Transverse colon (tissue), 4 donors: ENCODE measurements around the gene ARFIP1. TPM values are rescaled to one million over a fixed set of nuclear protein-coding genes. Genes with fewer than 3 reads are reported as not detected.

Experiments
- DNase-seq: peaks from one replicate; pipeline ENCODE4 v3.0.0-alpha.2; 2019
- H3K27ac ChIP-seq, 4 donors: fragments of 200-600 bp; sonication (generic); 2 replicates each; pipeline ENCODE4 v1.5.1; 2016 to 2018; ENCODE audit warnings: inconsistent platforms in 4 of 4
- H3K27me3 ChIP-seq: fragments of 200-600 bp; sonication (generic); 2 replicates; pipeline ENCODE4 v1.5.1; 2017; ENCODE audit warnings: inconsistent platforms
- H3K36me3 ChIP-seq, 4 donors: fragments of 200-600 bp; sonication (generic); 2 replicates each; pipeline ENCODE4 v1.5.1; 2017 to 2019; ENCODE audit warnings: inconsistent platforms in 4 of 4
- H3K4me1 ChIP-seq, 4 donors: fragments of 200-600 bp; sonication (generic); 2 replicates each; pipeline ENCODE4 v1.5.1; 2017 to 2020; ENCODE audit warnings: inconsistent platforms in 4 of 4
- H3K4me3 ChIP-seq, 4 donors: fragments of 200-600 bp; sonication (generic); 1 replicate in 1 of 4; 2 replicates in 3 of 4; pipeline versions ENCODE4 v1.5.1 to v1.6.1; 2017 to 2019; ENCODE audit warnings: inconsistent platforms in 4 of 4
- H3K9me3 ChIP-seq, 2 donors: fragments of 200-600 bp; sonication (generic); 2 replicates each; pipeline ENCODE4 v1.5.1; 2017 to 2019; ENCODE audit warnings: inconsistent platforms in 2 of 2
- EP300 ChIP-seq: sonication (generic); formaldehyde crosslinking; IDR thresholded peaks from one replicate; pipeline ENCODE4 v1.6.1; 2017; ENCODE audit warnings: antibody characterized with exemption, low read depth
- POLR2A ChIP-seq: fragments of 450-650 bp; IDR thresholded peaks from one replicate; pipeline ENCODE4 v1.6.1; 2016; ENCODE audit warnings: antibody characterized with exemption, mild to moderate bottlenecking, moderate library complexity
- POLR2AphosphoS5 ChIP-seq, 3 donors: sonication (generic); formaldehyde crosslinking; IDR thresholded peaks; one replicate each; pipeline ENCODE4 v1.6.1; 2016; ENCODE audit warnings: antibody characterized with exemption in 3 of 3
- WGBS, 2 donors: methylation state at CpG; one replicate each; pipeline ENCODE4 v1.1.5; 2018; ENCODE audit warnings: low coverage in 1 of 2; 5-methylcytosine and 5-hydroxymethylcytosine counted together
- in situ Hi-C, 4 donors: fragments of 200-750 bp; cut with MboI; loops; one replicate each; pipeline versions ENCODE4 v1.15.0 to v1.15.1; 2017; ENCODE audit warnings: low sequenced_read_pairs in 3 of 4, low pct_ligation_motif_present in 1 of 4, low pct_unique_long_range_greater_than_20kb in 1 of 4
- intact Hi-C: fragments of 100-400 bp; cut with DNase I; formaldehyde crosslinking; loops from one replicate; pipeline ENCODE4 v1.15.1; 2023; ENCODE audit warnings: low total_unique reads
- total RNA-seq, 4 donors: library from RNA; depleted of rRNA; stranded (reverse); fragments of >200 nt; gene quantifications; one replicate each; pipeline ENCODE4 v1.1.0, GENCODE V29; 2016
- TF ChIP-seq, protein P1 (sequence below), 5 experiments: fragments of 200-600 bp in 3 of 5; fragments of 450-650 bp in 2 of 5; sonication (generic) in 3 of 5; IDR thresholded peaks; 1 replicate in 2 of 5; 2 replicates in 3 of 5; pipeline ENCODE4 v1.5.1; 2016 to 2017; ENCODE audit warnings: antibody characterized with exemption in 5 of 5, inconsistent platforms in 3 of 5, mild to moderate bottlenecking in 2 of 5, moderate library complexity in 1 of 5

ARFIP1 gene
- total RNA-seq, 4 donors from 2014 or later = 35.0 to 115 (median 46.2) TPM

GRCh38 chr4:152920768-152921167 is 141.0 kb downstream of the ARFIP1 start:
- in situ Hi-C loops = no loop called here
- Histone ChIP-seq H3K4me3 (no peak overlapping the region), H3K27ac (no peak overlapping the region), H3K9me3 (peaks cover 9% of the 10 kb centered on the region in 2 donors), H3K4me1 (no peaks in the 10 kb centered on the region), H3K36me3 (no peaks in the 10 kb centered on the region), H3K27me3 (no peaks in the 10 kb centered on the region)
- DNase-seq = no peak
- intact Hi-C loops = no loop called here
- no peak for TF ChIP-seq POLR2AphosphoS5 (IDR thresholded peaks at IDR 0.05)
- no peak for TF ChIP-seq POLR2A
- TF ChIP-seq, protein P1, sequence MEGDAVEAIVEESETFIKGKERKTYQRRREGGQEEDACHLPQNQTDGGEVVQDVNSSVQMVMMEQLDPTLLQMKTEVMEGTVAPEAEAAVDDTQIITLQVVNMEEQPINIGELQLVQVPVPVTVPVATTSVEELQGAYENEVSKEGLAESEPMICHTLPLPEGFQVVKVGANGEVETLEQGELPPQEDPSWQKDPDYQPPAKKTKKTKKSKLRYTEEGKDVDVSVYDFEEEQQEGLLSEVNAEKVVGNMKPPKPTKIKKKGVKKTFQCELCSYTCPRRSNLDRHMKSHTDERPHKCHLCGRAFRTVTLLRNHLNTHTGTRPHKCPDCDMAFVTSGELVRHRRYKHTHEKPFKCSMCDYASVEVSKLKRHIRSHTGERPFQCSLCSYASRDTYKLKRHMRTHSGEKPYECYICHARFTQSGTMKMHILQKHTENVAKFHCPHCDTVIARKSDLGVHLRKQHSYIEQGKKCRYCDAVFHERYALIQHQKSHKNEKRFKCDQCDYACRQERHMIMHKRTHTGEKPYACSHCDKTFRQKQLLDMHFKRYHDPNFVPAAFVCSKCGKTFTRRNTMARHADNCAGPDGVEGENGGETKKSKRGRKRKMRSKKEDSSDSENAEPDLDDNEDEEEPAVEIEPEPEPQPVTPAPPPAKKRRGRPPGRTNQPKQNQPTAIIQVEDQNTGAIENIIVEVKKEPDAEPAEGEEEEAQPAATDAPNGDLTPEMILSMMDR (IDR thresholded peaks at IDR 0.05) = no peak
- TF ChIP-seq EP300 = no peak
- 68 to 86% methylated on average over 1 of the region's 1 CpG for WGBS, 2 donors

DNA sequence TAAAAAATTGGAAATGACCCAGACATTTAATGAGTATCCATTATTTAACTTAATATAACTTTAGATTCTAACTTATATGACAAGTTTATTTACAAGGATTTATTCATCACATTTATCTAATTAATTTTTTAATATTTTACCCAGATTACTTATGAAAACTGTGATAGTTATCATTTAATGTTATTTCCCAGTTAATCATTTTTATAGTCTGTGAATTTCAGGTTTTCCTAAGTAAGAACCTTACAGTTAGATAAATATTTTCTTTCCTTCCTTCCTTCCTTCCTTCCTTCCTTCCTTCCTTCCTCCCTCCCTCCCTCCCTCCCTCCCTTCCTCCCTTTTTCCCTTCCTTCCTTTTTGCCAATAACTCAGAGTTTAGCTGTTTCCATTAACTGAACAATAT is 141.5 kb downstream of the ARFIP1 start:
- DNase-seq = no peak

DNA sequence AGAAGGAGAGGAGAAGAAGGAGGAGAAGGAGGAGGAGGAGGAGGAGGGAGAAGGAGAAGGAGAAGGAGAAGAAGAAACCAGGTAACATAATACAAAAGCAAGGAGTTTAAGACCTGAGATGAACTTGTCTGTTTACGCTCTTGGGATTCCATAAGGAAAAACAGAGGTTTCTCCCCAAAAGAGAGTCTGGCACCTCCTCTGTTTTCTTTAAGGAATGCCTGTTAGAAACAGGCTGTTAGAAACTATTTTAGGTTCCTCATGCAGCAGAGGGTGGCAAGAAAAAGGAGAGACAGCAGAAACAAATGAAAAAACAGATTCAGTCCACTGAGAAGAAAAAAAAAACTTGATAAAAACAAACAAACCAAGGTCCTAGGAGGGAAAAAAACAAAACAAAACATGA is 146.1 kb downstream of the ARFIP1 start:
- no peak for DNase-seq
- H3K4me3 ChIP-seq = no peak overlapping the region
- TF ChIP-seq EP300 (no peak), POLR2A (no peak), POLR2AphosphoS5 (IDR thresholded peaks at IDR 0.05) (no peak)
- TF ChIP-seq, protein P1 (IDR thresholded peaks at IDR 0.05) = no peak
- no peaks in the 10 kb centered on the region for H3K27me3 ChIP-seq
- no peaks in the 10 kb centered on the region for H3K36me3 ChIP-seq
- peaks cover under 1 to 2% of the 10 kb centered on the region in 2 donors for H3K9me3 ChIP-seq
- no peak overlapping the region for H3K27ac ChIP-seq
- H3K4me1 ChIP-seq = no peaks in the 10 kb centered on the region
- WGBS, 2 donors = 96% methylated on average over 1 of the region's 1 CpG; no CpG with 5 or more reads in 1 of the 2 donors
- in situ Hi-C loops = no loop called here
- intact Hi-C loops = no loop called here

More for the DNA sequence above, 141.5 kb downstream of the ARFIP1 start:
- Histone ChIP-seq H3K4me3 (no peak overlapping the region), H3K4me1 (no peaks in the 10 kb centered on the region), H3K9me3 (peaks cover 9% of the 10 kb centered on the region in 2 donors), H3K36me3 (no peaks in the 10 kb centered on the region), H3K27me3 (no peaks in the 10 kb centered on the region), H3K27ac (no peak overlapping the region)
- in situ Hi-C loops (no loop called here), intact Hi-C loops (no loop called here)
- TF ChIP-seq POLR2AphosphoS5 (IDR thresholded peaks at IDR 0.05) = no peak
- TF ChIP-seq, protein P1 (IDR thresholded peaks at IDR 0.05) = no peak
- no peak for TF ChIP-seq EP300
- TF ChIP-seq POLR2A = no peak

GRCh38 chr4:152926959-152927358 is 147.2 kb downstream of the ARFIP1 start:
- no peak overlapping the region for H3K27ac ChIP-seq
- TF ChIP-seq POLR2AphosphoS5 (IDR thresholded peaks at IDR 0.05) (no peak), POLR2A (no peak), EP300 (no peak)
- TF ChIP-seq, protein P1 (IDR thresholded peaks at IDR 0.05) = no peak
- no peaks in the 10 kb centered on the region for H3K36me3 ChIP-seq
- 94 to 100% methylated on average over 3 to 4 of the region's 4 CpGs for WGBS, 2 donors
- H3K27me3 ChIP-seq = no peaks in the 10 kb centered on the region
- intact Hi-C loops (no loop called here), in situ Hi-C loops (no loop called here)
- no peaks in the 10 kb centered on the region for H3K4me1 ChIP-seq
- no peak overlapping the region for H3K4me3 ChIP-seq
- no peak for DNase-seq
- no peaks in the 10 kb centered on the region for H3K9me3 ChIP-seq
